OCI-LY7 (cell line): ENCODE data around the gene CARS1. TPM values are rescaled to one million over a fixed set of nuclear protein-coding genes. Genes with fewer than 3 reads are reported as not detected.

Experiments
- BruUV-seq: library from RNA; stranded (reverse); fragments of 400-500 nt; replicated peaks from 2 replicates; lab custom pipeline; 2021; lab: Mats Ljungman, UMichigan
- CTCF ChIA-PET: fragments of 300-600 bp; sonication (Branson Sonifier 250); formaldehyde crosslinking; loops from one replicate; lab custom pipeline; 2022; ENCODE audit warnings: antibody characterized with exemption; ENCODE audit not compliant: unreplicated experiment; lab: Charles Lee
- POLR2A ChIA-PET: fragments of 300-600 bp; sonication (Branson Sonifier 250); formaldehyde crosslinking; loops from one replicate; lab custom pipeline; 2022; ENCODE audit warnings: antibody characterized with exemption; lab: Charles Lee
- DNase-seq: peaks from one replicate; pipeline ENCODE4 v3.0.0-alpha.2; 2015; ENCODE audit warnings: low spot score
- H2AFZ ChIP-seq: fragments of 200-600 bp; sonication (generic), shearing (Covaris generic); 2 replicates; pipeline ENCODE4 v1.6.1; 2014; ENCODE audit warnings: mild to moderate bottlenecking, antibody characterized with exemption, low read length, moderate library complexity
- H3K27ac ChIP-seq: fragments of 200-600 bp; sonication (generic); 2 replicates; pipeline ENCODE4 v1.5.1; 2014; ENCODE audit warnings: mixed run types, low read depth, mild to moderate bottlenecking, moderate library complexity, low read length, inconsistent platforms; ENCODE audit not compliant: poor library complexity, severe bottlenecking
- H3K36me3 ChIP-seq: fragments of 200-600 bp; sonication (generic); 2 replicates; pipeline ENCODE4 v1.6.1; 2014; ENCODE audit warnings: mild to moderate bottlenecking, antibody characterized with exemption, low read length, moderate library complexity, mixed read lengths; ENCODE audit not compliant: insufficient read depth
- H3K4me1 ChIP-seq: fragments of 200-600 bp; sonication (generic); 2 replicates; pipeline ENCODE4 v1.5.1; 2014; ENCODE audit warnings: mild to moderate bottlenecking, low read length; ENCODE audit not compliant: insufficient read depth, poor library complexity, severe bottlenecking
- H3K4me2 ChIP-seq: fragments of 200-600 bp; sonication (generic); 2 replicates; pipeline ENCODE4 v1.6.1; 2014; ENCODE audit warnings: mild to moderate bottlenecking, low read length
- H3K4me3 ChIP-seq: fragments of 200-600 bp; sonication (generic); 2 replicates; pipeline ENCODE4 v1.5.1; 2014; ENCODE audit warnings: mild to moderate bottlenecking, low read depth, low read length; ENCODE audit not compliant: poor library complexity, severe bottlenecking
- H3K79me2 ChIP-seq: fragments of 200-600 bp; sonication (generic); 2 replicates; pipeline ENCODE4 v1.6.1; 2016; ENCODE audit warnings: low read depth, mild to moderate bottlenecking, low read length, moderate library complexity, mixed read lengths; ENCODE audit not compliant: insufficient read depth
- H3K9me2 ChIP-seq: fragments of 200-600 bp; sonication (generic); 2 replicates; pipeline ENCODE4 v1.6.1; 2016; ENCODE audit warnings: mild to moderate bottlenecking, low read length, mixed read lengths; ENCODE audit not compliant: insufficient read depth
- H3K9me3 ChIP-seq: fragments of 200-600 bp; sonication (generic); 2 replicates; pipeline ENCODE4 v1.6.1; 2014; ENCODE audit warnings: mild to moderate bottlenecking, mixed run types, low read length, mixed read lengths
- H4K20me1 ChIP-seq: fragments of 200-600 bp; sonication (generic); 2 replicates; pipeline ENCODE4 v1.6.1; 2014; ENCODE audit warnings: mild to moderate bottlenecking, antibody characterized with exemption, low read length, moderate library complexity, mixed read lengths; ENCODE audit not compliant: insufficient read depth
- EZH2phosphoT487 ChIP-seq: fragments of 200-600 bp; sonication (generic); IDR thresholded peaks from 2 replicates; pipeline ENCODE4 v1.6.1; 2018; ENCODE audit warnings: low read depth, borderline replicate concordance, mild to moderate bottlenecking, mixed run types, antibody characterized with exemption, low read length, moderate library complexity, mixed read lengths
- intact Hi-C: fragments of 100-400 bp; cut with micrococcal nuclease; formaldehyde crosslinking; loops from one replicate; pipeline ENCODE4 v1.10.0; 2022; ENCODE audit not compliant: unreplicated experiment
- total RNA-seq, 2 experiments: library from RNA; depleted of rRNA in 1 of 2; stranded (reverse); fragments of >200 nt in 1 of 2; shearing (Covaris generic) in 1 of 2; gene quantifications; 2 replicates each; pipeline ENCODE4 v1.2.3, GENCODE V29; 2014 to 2022
- TF ChIP-seq, protein P1 (sequence below): fragments of 200-600 bp; sonication (generic); conservative IDR thresholded peaks from 2 replicates; pipeline ENCODE4 v1.5.1; 2014; ENCODE audit warnings: mild to moderate bottlenecking, antibody characterized with exemption, low read length, moderate library complexity, mixed read lengths

CARS1 gene
- total RNA-seq, 2 experiments from 2014 or later, result 58.3 to 88.8 TPM

GRCh38 chr11:3003396-3004231 is 53.6 kb downstream of the CARS1 start:
- ChIA-PET POLR2A (interaction anchor here (1.3 to 1.5 kb wide), 2 partner anchors 11 to 12 kb away, joined by 3 read pairs; partner anchors contain the start of gene NAP1L4), CTCF (no interaction called here)
- Histone ChIP-seq H3K36me3 (peaks cover 56% of the 10 kb centered on the region), H4K20me1 (no peaks in the 10 kb centered on the region), H3K9me2 (no peaks in the 10 kb centered on the region), H3K4me3 (no peak overlapping the region), H3K4me2 (no peak overlapping the region), H2AFZ (no peak overlapping the region), H3K79me2 (no peaks in the 10 kb centered on the region), H3K9me3 (no peaks in the 10 kb centered on the region), H3K4me1 (no peaks in the 10 kb centered on the region), H3K27ac (no peak overlapping the region)
- no peak for DNase-seq
- intact Hi-C loops, result no loop called here
- no TSS peak for BruUV-seq
- TF ChIP-seq EZH2phosphoT487, result no peak
- TF ChIP-seq, protein P1, sequence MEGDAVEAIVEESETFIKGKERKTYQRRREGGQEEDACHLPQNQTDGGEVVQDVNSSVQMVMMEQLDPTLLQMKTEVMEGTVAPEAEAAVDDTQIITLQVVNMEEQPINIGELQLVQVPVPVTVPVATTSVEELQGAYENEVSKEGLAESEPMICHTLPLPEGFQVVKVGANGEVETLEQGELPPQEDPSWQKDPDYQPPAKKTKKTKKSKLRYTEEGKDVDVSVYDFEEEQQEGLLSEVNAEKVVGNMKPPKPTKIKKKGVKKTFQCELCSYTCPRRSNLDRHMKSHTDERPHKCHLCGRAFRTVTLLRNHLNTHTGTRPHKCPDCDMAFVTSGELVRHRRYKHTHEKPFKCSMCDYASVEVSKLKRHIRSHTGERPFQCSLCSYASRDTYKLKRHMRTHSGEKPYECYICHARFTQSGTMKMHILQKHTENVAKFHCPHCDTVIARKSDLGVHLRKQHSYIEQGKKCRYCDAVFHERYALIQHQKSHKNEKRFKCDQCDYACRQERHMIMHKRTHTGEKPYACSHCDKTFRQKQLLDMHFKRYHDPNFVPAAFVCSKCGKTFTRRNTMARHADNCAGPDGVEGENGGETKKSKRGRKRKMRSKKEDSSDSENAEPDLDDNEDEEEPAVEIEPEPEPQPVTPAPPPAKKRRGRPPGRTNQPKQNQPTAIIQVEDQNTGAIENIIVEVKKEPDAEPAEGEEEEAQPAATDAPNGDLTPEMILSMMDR, result no peak

- no peak for DNase-seq
- ChIA-PET POLR2A (interaction anchor here (1.3 to 1.5 kb wide), 2 partner anchors 11 to 12 kb away, joined by 3 read pairs; partner anchors contain the start of gene NAP1L4), CTCF (no interaction called here)
- H3K4me1 ChIP-seq, result no peaks in the 10 kb centered on the region
- H3K36me3 ChIP-seq, result peaks cover 54% of the 10 kb centered on the region
- H3K27ac ChIP-seq, result no peak overlapping the region
- H3K9me2 ChIP-seq, result no peaks in the 10 kb centered on the region
- intact Hi-C loops, result no loop called here
- no peaks in the 10 kb centered on the region for H3K79me2 ChIP-seq
- no peak overlapping the region for H3K4me3 ChIP-seq
- TF ChIP-seq EZH2phosphoT487, result no peak
- TF ChIP-seq, protein P1, result no peak
- H4K20me1 ChIP-seq, result no peaks in the 10 kb centered on the region
- no peak overlapping the region for H2AFZ ChIP-seq
- no TSS peak for BruUV-seq
- H3K9me3 ChIP-seq, result no peaks in the 10 kb centered on the region
- no peak overlapping the region for H3K4me2 ChIP-seq
Observed at GRCh38 chr11:3002871-3003270, 54.4 kb downstream of the CARS1 start.

DNA sequence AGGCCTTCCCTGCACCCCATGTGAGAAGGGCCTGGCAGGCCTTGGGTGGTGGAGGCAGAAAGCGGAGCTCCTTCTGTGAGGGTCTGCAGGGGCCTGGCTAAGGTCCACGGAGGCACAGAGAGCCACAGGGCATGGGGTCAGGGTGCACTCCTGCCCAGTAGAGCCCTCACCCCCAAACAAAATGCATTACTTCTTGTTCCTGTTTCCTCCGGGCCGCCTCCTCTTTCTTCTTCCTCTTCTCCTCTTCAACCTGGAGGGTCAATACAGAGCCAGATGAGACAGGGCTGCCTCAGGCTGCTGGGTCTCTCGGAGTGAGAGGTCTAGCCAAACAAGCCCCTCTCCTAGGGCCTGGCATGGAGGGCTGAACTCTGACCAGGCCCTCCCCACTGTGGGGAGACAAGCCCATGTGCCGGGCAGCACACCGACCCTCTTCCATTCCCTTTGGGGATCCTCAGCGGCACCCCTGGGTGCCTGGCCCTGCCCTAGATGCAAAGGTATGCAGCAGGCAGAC is 54.8 kb downstream of the CARS1 start:
- Histone ChIP-seq H3K79me2 (no peaks in the 10 kb centered on the region), H3K9me2 (no peaks in the 10 kb centered on the region), H3K4me3 (no peak overlapping the region), H3K4me2 (no peak overlapping the region), H3K4me1 (no peaks in the 10 kb centered on the region), H3K9me3 (no peaks in the 10 kb centered on the region), H4K20me1 (no peaks in the 10 kb centered on the region), H3K36me3 (peaks cover 50% of the 10 kb centered on the region), H2AFZ (no peak overlapping the region), H3K27ac (no peak overlapping the region)
- no TSS peak for BruUV-seq
- DNase-seq, result no peak
- intact Hi-C loops, result no loop called here
- ChIA-PET POLR2A (interaction anchor here (1.5 kb wide), 1 partner anchor 13 kb away, joined by 3 read pairs; no protein-coding TSS in a partner anchor), CTCF (no interaction called here)
- TF ChIP-seq EZH2phosphoT487, result no peak
- TF ChIP-seq, protein P1, result no peak
